Ramos (cell line): ENCODE measurements around the gene ENTPD6.

ENCODE experiments used
- in situ Hi-C: fragments of 300-500 bp; cut with MboI; formaldehyde crosslinking; loops from one replicate; pipeline ENCODE4 v1.14.3; 2022; ENCODE audit warnings: low sequenced_read_pairs; ENCODE audit not compliant: unreplicated experiment

ENTPD6 gene

GRCh38 chr20:25273541-25274358 lies 78.2 kb downstream of the ENTPD6 start:
- in situ Hi-C loops, result no loop called here

DNA sequence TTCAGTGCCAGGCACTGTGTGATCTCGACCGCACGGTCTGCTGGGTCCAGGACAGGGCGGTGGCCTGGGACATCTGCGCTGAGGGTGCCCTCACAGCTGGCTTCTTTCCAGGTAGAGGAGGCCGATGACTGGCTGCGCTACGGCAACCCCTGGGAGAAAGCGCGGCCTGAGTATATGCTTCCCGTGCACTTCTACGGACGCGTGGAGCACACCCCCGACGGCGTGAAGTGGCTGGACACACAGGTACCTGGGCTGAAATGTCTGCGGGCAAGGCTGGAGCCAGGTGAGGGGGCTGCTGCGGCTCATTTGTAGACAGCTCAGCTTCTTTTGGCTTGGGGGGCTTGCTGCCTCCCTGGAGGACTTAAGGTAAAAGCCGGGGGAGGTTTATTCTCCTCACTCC lies 79.0 kb downstream of the ENTPD6 start:
- in situ Hi-C loops, result no loop called here

DNA sequence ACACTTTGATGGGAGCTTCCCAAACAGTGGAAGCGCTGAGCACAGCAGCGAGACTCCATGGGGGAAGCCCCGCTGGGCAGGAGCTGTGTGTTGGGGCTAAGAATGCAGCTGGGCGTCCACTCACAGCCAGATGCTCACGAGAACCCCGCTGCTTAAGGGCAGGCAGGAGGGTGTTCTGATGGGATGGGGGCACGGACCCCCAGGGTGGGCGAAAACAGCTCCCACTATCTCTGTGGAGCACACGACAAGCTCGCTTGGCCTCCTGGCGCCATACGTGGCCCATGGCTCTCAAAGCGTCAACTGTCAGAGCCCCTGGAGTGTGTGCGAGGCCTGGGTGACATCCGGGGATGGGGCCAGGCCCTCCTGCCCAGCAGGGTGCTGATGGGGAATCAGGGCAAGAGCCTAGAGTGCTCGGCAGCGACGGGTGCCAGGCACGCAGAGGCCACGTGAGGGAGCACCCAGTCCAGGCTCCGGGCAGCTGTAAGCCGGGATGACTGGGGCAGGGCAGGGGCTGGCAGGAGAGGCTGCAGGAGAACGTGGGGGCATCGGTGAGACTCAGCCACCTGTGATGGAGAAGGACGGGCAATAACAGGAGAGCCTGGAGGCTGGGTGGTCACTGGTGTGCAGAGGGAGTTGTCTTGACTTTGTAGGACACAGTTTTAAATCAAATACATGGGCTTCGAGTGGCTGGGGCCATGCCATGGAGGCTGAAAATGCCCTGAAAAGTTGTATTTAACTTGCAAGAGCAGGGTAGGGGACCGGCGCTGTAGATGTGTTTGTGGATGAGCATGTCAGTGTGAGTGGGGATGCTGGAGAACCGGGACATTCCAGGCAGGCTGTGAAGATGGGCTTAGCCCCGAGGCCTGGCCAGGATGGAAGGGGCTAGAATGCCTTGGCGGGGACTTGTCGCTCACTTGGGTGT lies 79.6 kb downstream of the ENTPD6 start:
- in situ Hi-C loops, result no loop called here

GRCh38 chr20:25275813-25276532 lies 80.5 kb downstream of the ENTPD6 start:
- in situ Hi-C loops, result no loop called here
